ENCODE measurements around the gene DPM1.
"Not testable (repeated sequence)": the region's sequence is repeated elsewhere in the genome, so short reads cannot be mapped to it uniquely, and the experiment has no call there.

The DPM1 gene

DNA sequence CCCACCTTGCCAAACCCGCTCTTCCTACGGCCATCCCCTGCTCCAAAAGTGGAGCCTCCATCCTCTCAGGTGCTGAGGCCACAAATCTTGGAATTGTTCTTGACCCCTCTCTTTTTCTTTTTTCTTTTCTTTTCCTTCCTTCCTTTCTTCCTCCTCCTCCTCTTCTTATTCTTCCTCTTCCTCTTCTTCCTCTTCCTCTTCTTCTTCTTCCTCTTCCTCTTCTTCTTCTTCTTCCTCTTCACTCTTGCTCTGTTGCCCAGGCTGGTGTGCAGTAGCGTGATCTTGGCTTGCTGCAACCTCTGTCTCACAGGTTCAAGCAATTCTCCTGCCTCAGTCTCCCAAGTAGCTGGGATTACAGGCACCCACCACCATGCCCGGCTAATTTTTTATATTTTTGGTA lies 20.2 kb upstream of the DPM1 start:
- DNase-seq = not testable (repeated sequence)

DNA sequence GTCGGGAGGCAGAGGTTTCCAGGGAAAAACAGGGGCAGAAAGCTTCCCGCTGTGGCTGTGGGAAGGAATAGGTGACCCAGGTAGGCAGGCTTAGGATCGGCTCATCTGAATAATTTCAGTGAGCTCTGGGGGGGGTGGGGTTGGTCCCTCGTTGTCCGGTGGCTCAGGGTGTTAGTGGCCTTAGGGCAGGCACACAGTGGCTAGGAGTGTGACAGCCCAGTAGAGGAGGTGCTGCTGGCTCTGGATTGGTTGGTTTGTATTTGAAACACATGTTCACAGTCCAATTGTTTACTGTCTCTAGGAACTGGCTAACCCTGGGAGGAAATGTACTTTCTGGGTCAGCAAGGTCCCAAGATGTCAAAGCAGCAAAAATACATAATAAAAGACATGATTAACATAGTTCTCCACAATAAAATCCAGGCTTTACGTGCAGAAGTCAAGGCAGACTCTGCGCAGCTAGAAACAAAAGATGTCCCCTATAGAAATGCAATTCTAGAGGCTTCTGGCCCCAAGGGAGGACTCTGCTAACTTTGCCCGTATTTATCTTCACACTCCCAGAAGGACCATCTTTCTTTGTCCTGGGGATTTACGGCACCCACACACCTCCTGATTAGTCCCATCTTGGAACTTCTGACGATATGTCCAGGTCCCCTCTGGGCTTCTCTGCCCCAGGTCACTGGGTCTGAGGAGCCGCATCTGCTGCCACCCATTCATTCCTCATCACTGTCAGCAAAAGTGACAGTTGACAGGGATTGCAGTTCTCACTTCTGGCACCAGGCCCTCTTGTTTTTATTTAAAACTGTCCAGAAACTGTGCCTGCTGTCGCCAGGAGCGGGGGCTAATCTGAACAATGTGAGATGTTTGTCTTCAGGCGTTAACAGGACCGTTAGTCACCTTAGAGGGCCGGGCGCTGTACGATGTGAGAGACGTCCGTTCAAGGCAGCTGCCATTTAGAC lies 19.0 kb upstream of the DPM1 start:
- no peak for DNase-seq

DNA sequence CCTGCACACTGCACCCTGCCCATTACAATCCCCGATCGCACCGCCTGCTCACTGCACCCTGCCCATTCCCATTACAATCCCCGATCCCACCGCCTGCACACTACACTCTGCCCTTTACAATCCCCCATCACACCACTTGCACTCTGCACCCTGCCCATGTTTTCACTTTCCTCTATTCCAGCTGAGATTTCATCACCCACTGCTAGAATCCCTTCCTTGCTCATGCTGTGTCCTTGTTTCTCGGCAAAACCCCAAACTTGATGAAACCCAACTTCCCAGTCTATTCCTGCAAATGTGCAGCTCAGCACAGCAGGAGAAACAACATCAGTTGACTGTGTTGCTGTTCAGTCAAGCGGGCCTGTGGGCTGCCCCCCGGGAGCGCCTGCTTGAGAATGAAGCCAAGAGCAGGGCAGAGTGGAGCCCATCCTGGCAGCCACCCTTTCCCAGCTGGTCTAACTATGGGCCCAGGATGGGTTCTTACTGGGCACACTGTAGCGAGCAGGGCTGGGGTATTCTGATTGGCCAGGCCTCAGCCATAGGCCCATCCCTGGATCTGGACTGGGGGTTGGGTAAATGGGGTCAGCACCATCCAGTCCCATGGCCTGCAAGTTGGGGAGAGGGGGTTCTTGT lies 17.5 kb upstream of the DPM1 start:
- DNase-seq = no peak

DNA sequence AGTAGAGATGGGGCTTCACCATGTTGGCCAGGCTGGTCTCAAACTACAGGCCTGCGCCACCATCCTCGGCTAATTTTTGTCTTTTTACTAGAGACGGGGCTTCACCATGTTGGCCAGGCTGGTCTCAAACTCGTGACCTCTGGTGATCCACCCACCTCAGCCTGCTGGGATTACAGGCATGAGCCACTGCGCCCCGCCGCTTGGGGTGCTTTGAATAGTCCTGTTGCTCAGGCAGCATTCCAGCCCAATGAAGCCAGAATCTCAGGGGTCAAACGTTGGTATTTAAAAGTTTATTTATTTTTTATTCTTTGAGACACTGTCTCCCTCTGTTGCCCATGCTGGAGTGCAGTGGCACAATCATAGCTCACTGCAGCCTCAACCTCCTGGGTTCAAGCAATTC lies 11.6 kb upstream of the DPM1 start:
- no peak for DNase-seq

DNA sequence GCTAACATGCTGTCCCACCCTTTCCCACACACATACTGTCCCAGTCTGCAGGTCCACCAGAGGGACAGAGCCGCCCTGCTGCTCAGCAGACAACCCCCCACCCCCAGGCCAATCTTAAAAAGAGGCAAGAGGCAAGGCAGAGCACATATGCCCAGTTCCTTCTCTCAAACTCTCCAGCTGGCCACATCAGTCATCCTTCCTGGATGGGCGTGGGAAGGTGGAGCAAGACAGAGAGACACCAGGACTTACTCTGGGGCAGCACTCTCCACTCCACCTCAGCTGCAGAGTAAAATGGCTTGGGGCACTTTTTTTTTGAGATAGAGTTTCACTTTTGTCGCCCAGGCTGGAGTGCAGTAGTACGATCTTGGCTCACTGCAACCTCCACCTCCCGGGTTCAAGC lies 11.1 kb upstream of the DPM1 start:
- DNase-seq = no peak

DNA sequence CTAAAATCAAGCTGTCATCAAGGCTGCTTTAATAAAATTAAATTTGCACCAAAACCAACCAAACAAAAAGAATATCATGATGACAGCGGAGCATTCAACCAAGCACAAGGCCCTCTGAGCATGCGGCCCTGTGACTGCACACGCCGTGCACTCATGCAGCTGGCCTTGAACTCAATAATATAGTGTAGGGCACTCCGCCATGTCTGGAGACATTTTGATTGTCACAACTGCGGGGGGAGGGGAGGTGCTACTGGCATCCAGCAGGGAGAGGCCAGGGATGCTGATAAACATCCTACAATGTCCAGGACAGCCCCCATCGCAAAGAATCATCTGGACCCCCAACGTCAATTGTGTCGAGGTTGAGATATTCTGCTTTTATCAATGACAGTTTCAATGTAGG lies 10.0 kb upstream of the DPM1 start:
- no peak for DNase-seq

DNA sequence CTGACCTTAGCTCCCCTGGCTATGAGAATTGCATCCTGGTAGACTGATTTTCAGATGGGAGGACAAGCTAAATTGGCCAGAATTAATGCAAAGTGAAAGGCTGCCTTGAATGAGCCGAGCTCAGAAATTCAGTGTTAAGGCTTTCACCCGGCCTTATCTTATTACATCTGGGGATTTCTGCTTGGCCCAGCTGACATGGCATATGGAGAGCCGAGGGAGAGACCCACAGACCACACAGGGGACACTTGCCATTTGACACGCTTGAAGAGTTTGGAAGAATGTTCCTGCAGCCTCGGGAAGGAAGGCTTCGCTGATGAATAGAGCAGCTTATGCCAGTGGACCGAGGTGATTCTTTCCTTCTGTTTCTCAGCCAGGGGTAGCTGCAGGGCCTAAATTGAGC lies 9.3 kb upstream of the DPM1 start:
- peak; percentile 83 to 91 for DNase-seq

DNA sequence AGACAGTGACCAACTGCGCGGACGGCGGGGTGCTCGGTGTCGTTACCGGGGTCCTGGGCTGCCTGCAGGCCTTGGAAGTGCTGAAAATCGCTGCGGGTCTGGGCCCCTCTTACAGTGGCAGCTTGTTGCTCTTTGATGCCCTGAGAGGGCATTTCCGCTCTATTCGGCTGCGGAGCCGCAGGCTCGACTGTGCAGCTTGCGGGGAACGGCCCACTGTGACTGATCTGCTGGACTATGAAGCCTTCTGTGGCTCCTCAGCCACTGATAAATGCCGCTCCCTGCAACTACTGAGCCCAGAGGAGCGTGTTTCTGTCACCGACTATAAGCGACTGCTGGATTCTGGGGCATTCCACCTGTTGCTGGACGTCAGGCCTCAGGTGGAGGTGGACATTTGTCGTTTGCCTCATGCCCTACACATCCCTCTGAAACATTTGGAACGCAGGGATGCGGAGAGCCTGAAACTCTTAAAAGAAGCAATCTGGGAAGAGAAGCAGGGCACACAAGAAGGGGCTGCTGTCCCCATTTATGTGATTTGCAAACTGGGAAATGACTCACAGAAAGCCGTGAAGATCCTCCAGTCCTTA lies 1.3 kb upstream of the DPM1 start:
- no peak for DNase-seq

DNA sequence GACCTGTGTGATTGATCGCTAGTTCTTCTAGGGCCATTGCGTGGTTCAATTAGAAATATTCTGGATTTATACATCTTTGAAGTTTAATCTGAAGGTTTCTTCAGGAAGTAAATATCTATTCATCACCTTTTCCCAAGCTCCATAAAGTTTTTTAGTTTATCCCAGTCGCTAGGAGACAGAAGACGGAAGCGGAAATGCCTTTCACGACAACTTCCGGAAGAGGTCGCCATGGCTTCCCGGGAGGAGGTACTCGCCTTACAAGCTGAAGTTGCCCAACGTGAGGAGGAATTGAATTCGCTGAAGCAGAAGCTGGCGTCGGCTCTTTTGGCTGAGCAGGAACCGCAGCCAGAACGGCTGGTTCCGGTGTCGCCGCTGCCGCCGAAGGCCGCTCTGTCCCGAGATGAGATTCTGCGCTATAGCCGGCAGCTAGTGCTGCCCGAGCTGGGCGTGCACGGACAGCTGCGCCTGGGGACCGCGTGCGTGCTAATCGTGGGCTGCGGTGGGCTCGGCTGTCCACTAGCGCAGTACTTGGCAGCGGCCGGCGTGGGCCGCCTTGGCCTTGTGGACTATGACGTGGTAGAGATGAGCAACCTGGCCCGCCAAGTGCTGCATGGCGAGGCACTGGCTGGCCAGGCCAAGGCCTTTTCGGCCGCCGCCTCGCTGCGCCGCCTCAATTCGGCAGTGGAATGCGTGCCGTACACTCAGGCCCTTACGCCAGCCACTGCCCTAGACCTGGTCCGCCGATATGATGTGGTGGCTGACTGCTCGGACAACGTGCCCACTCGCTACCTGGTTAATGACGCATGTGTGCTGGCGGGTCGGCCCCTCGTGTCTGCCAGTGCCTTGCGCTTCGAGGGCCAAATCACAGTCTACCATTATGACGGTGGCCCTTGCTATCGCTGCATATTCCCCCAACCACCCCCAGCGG lies 547 bp upstream of the DPM1 start, which contains the start of gene MOCS3:
MOCS3 (plus strand) TSS at position 204 of the 928 bp plus-strand sequence; CDS start at position 229, 25 bp downstream.
- peak; percentile 70 to 90 for DNase-seq

DNA sequence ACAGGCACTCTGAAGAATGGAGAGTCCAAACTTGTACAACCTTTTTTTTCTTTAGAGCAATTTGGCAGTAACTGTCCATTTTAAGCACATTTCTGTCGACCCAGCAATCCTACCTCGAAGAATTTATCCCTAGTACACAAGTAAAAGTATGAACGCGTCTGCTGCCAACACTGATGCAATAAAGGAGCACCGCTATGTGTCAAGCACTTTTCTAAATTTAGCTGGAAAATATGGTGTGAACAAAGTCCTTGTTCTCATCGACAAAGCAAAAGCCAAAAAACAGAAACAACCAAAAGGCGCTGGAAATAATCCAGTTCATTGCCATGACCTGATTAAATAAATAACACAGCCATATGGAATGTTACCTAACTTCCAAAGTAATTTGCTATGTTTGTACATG lies 1.1 kb downstream of the DPM1 start:
- DNase-seq = no peak

DNA sequence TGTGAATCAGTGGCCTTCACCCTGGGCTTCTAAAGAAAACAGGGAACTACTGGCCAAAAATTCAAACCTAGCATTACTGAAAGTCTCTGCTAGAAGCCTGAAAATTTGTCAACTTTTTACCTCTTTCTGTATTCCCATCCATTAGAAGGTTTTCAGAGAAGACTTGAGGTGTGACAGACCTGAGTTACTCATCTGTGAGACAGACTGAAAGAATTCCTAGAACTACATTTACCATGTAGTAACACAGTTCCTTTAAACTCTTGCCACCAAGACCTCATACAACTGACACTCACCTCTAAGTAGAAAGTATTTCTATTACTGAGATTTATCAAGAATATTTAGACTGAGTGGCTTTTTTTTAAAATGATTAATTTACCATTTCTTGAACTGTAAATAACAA lies 4.5 kb downstream of the DPM1 start:
- DNase-seq = no peak

DNA sequence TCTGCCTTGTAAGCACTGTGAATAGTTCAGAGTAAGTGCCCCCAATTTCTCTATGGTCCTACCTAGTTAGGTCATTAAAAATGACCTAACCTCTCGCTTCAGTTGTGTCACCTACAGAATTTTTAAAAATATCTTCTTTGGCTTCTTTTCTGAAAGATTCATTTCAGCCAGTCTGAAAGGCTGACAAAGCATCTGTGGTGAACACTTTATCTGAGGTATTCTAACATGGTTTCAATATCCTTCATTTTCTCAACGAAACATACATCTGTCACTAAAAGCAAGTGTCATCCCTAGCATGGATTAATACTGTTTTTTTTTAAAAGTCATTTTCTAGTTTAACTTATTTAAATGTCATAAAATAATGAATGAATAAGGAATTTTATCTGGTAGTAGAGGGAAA lies 5.1 kb downstream of the DPM1 start:
- no peak for DNase-seq

DNA sequence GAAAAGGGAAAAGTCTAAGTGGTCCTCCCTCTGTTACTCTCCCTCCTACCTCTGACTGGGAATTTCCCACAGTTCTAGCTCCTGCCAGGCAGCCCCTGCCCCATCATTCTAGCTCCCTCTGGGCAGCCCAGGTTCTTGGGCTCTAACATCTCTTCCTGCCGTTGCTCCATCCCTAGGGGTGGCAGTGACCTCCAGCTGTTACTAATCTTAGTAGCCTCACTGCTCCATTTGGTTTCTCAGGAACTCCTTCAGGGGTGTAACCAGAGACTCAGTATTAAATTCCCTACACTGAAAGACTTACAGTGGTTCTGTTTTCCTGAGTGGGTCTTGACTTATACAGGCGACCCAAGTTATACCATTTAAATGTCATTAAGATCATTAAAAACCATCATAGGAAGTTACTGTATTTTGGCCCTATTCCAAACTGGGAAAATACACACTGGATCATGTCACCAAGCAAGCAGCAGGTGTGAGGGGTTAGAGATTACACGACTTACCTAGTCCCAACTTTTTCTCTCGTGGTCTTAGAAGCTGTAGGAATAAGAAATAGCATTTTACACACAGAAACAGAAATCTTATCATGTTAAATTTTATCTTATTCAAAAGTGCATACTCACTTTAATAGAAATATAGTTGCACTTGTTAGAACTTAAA lies 10.1 kb downstream of the DPM1 start:
- no peak for DNase-seq

DNA sequence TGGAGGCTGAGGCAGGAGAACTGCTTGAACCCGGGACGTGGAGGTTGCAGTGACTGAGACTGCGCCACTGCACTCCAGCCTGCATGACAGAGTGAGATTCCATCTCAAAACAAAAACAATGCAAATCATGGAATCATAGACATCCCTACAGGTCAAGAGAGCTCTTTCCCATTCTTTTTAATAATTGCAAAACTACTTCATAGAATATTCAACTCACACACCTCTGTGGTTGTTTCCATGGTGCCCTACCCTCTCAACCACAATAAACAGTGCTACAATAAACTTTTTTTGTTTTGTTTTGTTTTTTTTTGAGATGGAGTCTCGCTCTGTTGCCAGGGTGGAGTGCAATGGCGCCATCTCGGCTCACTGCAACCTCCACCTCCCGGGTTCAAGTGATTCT lies 15.3 kb downstream of the DPM1 start:
- DNase-seq = no peak

DNA sequence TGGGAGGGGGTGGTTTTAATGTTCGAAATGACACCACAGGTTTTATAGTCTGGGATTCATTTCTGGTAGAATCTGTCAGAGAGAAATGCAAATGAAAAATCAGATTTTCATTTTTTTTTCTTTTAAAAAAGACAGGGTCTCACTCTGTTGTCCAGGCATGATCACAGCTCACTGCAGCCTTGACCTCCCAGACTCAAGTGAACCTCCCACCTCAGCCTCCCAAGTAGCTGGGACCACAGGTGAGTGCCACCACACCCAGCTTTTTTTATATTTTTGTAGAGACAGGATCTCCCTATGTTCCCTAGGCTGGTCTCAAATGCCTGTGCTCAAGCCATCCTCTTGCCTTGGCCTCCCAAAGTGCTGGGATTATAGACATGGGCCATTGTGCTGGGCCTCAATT lies 24.7 kb downstream of the DPM1 start:
- DNase-seq = no peak

DNA sequence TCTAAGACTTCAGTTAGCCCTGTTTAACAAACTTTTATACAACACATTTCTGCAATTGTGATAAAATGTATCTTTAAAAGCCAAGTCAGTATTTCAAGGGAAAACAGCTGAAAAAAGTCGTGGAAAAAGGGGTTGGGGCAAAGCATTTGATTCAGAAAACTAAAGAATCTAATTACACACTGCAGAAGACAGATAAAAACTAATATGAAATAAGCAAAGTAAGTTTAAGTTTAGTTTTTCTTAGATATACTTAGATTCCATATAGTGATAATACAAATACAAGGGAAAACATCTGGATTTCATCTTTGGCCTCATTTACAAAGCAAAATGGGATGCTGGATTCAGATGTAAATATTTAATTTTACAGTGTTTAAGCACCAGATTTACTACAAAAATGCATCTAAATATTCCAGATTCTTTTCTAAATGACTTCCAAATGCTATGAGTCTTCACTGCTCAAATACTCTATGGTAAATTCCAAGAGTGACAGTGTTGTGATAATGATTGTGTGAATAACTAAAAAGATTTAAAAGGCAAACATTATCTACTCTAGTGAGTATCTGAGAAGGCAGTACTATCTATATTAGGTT lies 25.5 kb downstream of the DPM1 start:
- DNase-seq = no peak

DNA sequence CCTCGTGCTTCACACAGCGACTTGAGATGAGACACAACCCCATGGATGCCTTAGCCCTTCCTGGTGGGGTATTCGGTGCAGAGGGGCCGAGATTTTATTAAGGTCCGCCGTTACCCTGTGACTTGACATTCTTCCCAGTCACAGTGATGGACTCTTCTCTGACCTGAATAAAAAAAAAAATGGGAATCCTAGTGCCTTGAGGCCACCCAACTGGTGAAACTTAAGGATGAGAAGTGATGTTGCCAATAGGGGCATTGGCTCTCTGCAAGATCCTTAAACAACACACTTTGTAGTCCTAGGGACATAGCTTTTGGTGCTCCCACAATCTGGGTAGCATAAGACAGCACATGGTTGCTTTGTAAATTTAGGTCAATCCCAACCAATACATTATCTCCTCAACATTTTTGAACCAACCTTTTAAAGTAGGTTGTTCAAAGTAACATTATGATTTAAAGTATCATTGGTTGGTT lies 26.3 kb downstream of the DPM1 start:
- DNase-seq = peak in 1 of 2 experiments; percentile 33

DNA sequence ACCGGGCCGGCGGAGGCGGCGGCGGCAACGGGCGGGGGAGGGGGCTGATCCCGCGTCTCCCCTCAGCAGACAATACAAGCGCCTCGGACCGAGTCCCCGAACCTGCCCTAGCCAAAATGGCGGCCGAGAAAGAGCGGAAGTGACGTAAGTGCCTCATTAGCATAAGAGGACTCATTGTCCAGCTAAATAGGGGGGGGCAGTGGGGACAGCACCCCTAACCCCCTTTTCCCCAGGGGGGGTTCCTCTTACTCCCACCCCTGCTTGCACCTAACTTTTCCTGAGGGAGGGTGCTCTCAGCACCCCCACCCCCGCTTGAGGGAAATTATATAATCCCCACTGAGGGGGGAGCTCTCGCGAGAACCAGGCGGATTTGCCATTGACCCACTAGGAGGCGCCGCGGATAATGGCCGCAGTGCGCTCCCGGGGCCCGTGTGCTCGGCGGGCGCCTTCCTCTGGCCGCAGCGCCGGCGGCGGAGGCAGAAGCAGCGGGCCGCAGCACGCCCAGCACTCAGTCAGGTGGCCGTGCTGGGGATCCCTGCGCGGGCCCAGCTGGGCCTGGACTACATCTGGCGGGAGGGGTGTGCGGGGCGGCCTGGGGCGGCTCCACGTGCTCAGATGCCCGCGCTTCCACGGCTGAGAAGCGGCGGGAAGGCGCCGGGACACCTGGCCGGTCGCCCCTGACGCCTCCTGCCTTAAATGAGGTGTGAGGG lies 26.9 kb downstream of the DPM1 start, which contains the start of gene ADNP:
ADNP (minus strand) TSS at position 132 of the 710 bp plus-strand sequence. CDS start 27,441 bp downstream, outside the sequence.
- DNase-seq = peak; percentile 87 to 90

DNA sequence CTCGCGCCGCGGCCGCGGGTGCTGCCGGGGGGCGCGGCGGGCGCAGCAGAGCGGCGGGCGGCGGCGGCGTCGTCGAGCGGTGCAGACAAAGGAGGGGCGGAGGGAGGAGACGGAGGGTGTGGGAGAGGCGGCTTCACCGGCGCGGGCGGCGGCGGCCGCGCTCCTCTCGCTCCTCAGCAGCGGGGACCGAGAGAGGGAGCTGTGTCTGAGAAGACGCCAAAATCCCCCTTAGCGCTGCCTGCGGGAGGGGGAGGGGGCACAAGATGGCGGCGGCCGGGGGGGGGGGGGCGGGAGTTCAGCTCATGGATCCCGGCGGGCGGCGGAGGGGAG lies 27.4 kb downstream of the DPM1 start:
- no peak for DNase-seq

DNA sequence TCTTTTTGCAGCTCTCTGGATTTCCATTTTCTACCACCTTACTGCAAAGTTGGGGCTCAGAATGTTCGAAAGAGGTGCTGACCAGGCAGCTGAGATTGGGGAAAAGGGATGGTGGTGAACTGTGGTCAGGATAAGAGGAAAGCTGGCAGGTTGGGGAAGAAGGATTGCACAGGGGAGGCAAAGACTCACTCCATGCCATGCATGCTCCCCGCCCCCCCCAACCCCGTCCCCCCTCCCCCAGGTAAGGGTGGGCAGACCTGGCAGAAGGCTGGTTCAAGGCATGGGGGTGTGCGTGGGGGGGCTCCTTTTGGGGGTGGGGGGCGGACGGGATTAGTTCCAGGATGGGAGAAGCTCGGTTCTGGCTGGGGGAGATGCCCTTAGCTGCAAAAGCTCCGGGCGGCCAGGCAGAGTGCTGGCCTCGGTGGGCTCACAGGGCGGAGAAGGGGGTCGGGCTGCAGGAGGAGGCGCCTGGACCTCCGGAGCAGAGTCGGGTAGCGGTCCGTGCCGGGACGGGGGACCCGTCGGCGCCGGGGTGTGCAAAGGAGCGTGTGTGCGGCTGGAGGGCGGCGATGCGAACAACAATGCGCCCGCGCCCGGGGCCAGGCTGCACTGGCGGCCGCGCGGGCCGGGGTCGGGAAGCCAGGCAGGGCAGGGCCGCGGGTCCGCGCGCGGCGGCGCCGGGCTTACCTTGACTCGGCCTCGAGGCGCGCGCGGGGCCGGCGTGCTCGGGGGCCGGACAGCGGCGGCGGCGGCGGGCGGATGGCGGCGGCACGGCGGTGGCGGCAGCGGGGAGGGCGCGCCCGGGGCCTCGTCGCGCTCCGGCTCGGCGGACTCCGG lies 28.0 kb downstream of the DPM1 start:
- peak in 1 of 2 experiments; percentile 32 for DNase-seq

Measured in NCI-H524 (cell line).